ENCODE data around the gene IL6ST.
A peak's percentile ranks its signal among the peaks of the same experiment; 100 is the strongest.
"Not testable (repeated sequence)": the region's sequence is repeated elsewhere in the genome, so short reads cannot be mapped to it uniquely, and the experiment has no call there.

The IL6ST gene

DNA sequence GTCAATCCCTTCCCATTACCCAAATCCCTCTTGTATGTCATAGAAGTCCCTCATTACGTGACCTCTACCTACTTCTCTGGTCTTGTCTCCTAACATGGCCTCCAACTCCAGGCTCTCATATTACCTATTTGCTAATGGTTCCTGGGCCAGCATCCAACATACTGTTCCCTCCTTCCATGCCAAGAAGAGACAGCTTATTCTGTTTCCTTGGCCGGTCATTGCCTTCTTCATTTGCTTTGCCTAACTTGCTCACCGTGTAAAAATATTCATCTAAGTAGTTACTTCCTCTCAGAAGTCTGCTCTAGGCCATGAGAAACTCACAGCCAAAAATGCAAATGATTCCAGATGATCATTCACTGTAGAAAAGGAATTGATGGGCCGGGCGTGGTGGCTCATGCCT, 8.9 kb upstream of the IL6ST start:
- DNase-seq, result no peak

DNA sequence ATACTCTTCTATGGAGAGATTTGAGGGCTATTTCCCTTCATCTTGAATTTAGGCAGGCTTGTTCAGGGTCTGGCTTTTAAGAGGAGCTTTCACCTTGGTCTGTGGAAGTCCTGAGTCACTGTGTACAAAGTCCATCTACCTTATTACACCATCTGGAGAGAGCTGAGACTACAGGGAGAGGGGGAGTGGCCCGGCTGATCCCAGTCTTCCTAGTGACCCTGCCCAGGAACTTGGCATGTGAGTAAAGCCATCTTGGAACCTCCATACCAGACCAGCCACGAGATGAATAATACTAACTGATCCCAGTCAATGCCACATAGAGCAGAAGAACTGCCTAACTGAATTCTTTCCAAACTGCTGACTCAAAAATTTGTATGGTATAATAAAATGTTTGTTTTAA, 8.4 kb upstream of the IL6ST start:
- no peak for DNase-seq

DNA sequence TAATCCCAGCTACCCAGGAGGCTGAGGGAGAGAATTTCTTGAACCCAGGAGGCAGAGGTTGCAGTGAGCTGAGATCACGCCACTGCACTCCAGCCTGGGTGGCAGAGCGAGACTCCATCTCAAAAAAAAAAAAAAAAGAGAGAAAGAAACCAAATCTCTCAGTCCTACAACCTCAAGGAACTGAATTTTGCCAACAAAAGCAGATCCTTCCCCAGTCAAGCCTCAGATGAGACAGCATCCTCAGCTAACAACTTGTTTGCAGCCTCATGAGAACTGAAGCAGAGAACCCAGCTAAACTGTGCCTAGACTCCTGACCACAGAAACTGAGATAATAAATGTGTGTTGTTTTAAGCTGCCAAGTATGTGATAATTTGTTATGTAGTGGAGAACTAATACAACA, 7.5 kb upstream of the IL6ST start:
- DNase-seq, result no peak

DNA sequence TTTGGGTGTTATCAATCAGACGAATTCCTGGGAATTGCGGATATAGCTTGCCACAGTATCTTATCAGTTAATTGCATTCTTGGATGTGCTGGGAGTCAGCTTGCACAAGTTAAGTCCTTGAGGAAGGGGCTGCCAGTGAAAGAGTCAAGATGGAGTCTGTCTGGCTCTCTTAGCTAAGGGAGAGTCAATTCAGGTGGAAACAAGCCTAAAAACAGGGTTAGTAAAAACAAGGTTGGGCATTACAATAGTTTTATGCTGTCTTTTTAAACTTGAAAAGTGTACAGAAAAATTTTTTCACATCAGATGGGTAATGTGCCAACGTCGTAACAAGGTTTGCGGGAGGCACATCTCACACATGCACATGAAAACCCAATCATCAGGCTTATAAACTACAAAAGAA, 5.5 kb upstream of the IL6ST start:
- DNase-seq, result not testable (repeated sequence)

DNA sequence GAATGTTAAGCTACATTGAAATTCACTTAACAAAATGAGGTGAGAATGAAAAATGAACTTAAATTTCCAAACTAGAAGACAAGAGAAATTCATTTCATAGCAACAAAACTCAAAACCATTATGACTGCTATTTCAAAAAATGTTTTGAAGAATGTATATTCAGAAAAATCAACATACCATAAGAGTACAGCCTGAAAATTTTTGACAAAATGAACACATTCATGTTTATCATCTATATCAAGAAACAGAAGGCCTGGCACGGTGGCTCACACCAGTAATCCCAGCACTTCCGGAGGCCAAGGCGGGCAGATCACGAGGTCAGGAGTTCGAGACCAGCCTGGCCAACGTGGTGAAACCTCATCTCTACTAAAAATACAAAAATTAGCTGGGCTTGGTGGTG, 4.2 kb upstream of the IL6ST start:
- DNase-seq, result no peak

DNA sequence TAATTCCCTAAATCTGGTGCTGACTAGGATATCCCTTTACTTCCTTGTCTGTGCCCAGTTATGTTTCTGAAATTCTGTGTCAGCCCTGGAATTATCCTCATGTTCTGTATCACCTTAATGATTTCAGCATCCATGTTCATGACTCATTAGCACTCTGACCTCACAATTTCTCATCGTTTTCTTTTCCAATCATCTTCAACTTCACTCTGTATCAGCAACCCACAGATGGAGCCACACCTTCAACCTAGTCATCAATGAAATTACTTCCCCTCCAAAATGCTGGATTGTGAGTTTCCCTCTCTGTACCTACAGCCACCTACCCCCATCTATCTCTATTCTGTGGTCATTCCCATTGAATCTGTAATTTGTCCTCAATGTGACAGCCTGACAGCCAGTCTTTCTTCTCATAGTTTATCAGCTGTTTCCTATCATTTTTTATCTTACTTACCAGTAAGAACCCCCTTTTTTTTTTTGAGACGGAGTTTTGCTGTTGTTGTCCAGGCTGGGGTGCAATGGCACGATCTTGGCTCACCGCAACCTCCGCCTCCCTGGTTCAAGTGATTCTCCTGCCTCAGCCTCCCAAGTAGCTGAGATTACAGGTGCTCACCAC, 3.1 kb upstream of the IL6ST start:
- DNase-seq, result no peak

DNA sequence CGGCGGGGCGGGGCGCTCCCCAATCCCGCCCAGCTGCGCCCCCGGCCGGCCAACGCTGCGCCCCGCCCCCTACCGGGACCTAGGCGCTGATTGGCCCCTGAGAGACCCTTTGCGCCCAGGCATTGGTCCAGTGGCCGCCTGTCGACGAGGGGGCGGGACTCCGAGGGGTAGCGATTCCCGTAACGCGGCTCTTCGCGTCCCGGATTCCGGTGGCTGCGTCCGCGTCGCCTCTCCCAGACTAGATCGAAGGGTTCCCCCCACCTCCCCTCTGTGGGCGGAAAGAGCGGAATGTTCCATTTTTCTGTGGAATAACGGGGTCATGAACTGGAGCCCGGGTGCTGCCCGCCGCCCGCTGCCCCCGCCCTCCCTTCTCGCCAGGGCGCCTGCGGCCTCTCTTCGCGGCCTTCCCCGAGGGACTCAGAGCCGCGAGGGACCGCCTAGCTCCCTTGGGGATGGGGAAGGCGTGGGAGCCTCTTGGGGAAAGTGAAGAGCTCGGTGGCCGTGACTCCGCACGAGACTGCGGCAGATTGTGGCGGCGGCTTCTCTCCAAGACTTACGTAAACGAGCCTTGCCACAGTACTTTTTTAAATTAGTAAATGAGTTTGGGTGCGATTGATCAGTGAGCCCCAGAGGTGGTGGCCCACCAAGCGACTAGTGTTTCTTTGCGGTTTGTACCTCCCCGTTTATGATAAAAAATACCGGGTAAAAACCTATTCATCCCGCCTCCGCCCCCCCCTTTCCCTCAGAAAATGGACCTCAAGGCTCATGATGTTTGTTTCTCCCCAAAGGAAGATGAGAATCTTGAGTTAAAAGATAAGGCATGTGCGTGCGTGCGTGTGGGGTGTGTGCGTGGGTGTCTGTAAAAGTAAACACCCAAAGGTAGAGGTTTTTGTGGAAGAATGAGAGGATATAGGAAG, 493 bp upstream of the IL6ST start:
- DNase-seq, result peak; percentile 85 to 97 (median 89)

DNA sequence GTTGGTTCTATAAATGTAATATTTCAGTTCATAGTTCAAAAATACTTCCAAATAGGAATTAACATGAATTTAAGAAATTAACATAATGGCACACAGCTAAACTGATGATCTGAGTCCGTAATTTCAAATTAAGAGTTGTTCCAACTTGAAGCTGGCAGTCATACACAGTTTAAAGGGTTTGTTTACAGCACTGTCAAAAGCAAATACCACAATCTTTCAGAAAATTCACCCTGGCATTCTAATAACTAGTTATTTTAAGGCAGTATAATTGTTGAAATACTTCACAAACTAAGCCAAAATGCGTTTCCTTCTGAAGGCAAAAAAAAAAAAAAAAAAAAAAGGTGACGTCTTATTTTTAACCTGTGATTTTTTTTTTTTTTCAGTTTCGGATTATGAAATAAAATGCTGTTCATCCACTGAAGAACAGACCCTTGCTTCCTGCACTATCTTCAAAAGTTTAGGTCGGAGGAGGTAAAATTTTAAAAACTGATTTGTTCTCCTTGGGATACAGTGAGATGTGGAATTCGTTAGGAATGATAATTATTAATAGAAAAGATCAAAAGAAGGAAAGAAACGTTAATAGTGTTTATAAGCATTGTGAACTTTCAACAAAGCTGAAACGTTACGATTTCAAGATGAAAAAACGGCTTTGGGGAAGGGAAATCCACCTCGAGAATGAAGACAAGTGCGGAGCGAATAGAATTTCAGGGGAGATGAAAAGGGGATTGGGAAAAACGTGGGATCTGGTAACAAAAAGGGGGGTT, 850 bp downstream of the IL6ST start:
- DNase-seq, result no peak

DNA sequence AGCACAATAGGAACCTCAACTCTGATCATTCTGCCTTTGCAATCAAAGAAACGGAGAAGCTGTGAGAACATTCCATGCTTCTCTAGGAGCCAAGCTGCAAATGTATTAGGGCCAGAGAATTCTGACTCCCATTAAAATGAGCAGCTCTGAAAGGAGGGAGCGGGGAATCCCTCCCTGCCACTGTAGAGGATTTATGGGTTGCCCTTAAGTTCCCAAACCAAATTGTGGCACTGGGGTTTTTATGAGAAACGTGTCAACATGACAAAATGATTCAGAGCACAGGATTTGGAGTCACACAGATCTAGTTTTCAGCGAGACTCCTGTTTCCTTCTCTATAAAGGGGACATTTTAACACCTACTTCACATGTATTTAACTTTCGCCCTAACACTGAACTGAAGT, 1.8 kb downstream of the IL6ST start:
- no peak for DNase-seq

DNA sequence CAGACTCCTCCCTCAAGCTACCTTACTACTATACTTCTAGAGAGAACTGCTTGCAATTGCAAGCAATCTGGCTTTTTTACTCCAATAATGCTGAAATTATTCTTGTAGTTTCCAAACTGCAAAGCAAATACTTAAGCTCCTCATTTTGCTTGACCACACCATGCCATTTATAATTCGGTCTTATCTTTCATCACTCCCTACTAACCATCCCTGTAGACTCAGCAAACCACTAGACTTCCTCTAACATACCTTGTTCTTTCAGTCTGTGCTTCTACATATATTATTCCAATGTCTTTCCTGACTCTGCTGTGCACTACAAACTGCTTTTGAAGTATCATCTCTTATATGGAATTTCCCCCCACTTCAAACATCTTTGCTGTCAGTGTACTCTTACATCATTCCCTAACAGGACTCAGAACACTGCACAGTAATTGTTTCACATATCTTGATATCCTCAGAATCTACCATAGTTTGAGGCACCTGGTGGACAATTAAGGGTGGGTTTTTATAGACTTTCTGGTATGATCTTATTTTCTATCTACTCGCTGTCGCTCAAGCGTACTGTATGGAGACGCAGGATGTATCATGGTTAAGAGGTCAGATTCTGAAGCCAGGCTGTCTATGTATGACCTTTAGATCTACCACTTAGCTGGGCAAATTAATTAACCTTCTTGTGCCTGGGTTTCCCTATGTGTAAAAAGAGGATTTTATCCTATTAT, 2.8 kb downstream of the IL6ST start:
- DNase-seq, result no peak

DNA sequence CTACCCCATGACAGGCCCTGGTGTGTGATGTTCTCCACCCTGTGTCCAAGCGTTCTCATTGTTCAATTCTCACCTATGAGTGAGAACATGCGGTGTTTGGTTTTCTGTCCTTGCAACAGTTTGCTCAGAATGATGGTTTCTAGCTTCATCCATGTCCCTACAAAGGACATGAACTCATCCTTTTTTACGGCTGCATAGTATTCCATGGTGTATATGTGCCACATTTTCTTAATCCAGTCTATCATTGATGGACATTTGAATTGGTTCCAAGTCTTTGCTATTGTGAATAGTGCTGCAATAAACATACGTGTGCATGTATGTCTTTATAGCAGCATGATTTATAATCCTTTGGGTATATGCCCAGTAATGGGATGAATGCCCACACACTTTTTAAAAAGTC, 3.9 kb downstream of the IL6ST start:
- DNase-seq, result not testable (repeated sequence)

DNA sequence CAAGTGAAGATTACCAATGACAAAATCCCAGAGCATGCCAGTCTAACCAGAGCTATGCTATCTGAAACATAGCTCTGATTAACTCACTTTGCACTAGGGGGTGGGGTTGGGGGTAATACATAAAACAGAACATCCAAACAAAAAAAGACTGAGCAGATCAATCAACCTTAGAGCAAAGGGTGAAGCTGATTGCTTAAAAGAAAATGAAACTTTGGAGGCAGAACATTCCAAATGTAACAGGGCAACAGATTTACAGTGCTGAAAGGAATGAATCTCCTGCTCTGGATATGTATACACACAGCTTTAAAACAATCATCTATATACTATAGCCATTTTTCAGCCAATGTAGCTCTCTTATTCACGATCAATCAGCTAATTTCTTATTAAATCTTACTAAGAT, 4.9 kb downstream of the IL6ST start:
- DNase-seq, result no peak

DNA sequence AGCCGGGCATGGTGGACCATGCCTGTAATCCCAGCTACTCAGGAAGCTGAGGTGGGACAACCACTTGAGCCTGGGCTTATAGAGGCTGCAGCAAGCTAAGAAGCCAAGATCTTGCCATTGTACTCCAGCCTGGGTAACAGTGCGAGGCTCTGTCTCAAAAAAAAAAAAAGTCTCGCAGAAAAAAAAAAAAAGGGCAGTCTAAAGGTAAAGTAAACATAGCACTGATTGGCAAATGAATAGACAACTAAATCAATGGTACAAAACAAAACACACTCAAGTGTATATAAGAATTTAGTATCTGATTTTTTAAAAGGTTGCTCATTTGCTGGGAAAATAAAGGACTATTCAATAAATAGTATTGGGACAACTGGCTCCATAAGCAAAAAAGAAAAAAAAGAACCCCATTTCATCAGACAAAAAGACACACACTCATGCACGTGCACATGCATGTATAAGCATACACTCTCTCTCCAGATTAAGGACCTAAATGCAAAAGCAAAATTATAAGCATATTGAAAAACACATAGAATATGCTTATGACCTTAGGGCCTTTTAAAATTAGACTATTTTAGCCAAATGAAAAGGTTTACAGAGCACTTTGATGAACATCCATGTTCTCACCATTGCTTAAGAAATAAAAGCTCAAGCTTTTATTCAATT, 5.7 kb downstream of the IL6ST start:
- DNase-seq, result no peak

DNA sequence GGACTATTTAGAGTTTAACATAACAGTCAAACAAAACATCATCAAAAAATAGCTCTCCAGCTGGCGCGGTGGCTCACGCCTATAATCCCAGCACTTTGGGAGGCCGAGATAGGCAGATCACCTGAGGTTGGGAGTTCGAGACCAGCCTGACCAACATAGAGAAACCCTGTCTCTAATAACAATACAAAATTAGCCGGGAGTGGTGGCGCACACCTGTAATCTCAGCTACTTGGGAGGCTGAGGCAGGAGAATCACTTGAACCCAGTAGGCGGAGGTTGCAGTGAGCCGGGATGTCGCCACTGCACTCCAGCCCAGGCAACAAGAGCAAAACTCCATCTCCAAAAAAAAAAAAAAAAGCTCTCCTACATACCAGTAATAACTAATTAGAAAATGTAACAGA, 6.3 kb downstream of the IL6ST start:
- not testable (repeated sequence) for DNase-seq

DNA sequence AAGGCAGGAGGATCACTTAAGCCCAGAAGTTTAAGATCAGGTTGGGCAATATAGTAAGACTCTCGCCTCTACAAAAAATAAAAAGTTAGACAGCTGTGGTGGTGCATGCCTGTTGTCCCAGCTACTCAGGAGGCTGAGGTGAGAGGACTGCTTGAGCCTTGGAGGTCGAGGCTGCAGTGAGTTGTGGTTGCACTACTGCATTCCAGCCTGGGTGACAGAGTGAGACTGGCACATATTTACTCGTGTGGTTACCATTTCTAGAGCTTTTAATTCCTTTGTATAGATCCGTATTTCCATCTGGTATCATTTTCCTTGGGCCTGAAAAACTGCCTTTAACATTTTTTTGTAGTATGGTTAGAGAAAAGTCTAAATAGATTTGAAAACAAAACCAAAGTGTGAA, 7.8 kb downstream of the IL6ST start:
- no peak for DNase-seq

DNA sequence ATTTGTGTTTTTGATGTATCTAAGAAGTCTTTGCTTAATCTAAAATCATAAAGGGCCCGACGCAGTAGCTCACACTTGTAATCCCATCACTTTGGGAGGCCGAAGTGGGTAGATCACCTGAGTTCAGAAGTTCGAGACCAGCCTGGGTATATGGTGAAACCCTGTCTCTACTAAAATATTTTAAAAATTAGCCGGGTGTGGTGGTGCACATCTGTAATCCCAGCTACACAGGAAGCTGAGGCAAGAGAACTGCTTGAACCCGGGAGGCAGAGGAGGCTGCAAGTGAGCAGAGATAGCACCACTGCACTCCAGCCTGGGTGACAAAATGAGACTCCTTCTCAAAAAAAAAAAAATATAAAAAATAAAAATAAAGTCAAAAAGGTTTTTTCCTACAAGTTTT, 9.6 kb downstream of the IL6ST start:
- DNase-seq, result no peak

DNA sequence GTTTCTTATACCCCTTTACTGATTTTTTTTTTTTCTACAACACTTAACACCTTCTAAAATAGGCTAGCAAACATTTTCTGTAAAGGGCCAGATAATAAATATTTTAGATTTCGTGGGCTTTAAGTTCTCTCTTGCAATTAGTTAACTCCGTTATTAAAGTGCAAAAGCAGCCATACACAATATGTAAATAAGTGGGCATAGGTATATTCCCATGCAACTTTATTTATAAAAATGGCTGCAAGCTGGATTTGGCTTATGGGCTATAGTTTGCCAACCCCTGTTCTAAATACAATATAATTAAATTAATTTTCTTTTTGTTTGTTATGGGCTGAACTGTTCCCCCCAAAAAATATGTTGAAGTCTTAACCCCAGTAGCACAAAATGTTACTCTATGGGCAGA, 10.8 kb downstream of the IL6ST start:
- no peak for DNase-seq

DNA sequence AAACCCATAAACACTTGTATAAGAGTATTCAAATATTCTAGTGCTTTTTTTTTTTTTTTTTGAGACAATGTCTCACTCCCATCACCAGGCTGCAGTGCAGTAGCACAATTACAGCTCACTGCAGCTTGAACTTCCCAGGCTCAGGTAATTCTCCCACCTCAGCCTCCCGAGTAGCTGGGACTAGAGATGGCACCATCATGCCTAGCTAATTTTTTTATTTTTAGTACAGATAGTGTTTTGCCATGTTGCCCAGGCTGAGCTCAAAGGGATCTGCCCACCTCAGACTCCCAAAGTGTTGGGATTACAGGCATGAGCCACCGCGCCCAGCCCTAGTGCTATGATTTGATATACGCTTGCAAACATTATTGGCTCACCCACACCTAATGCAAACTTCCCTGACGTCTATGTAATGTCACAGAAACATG, 11.8 kb downstream of the IL6ST start:
- no peak for DNase-seq

DNA sequence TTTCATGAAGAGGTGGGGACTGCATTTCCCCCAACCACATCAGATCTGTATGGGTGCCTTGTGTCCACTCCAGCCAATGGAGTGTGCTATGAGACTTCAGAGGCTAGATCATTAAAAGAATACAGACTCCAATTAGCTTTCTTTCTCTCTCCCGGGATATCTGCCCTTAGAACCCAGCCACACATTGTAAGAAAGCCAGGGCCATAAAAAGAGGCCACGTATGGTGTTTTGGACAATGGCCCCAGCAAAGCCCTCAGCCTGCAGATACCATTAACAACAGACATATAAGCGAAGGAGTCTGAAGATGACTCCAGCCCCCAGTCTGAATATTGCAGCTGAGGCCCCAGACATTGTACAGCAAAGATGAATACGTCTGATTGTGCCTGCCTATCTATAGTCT, 21.5 kb downstream of the IL6ST start:
- DNase-seq, result no peak

DNA sequence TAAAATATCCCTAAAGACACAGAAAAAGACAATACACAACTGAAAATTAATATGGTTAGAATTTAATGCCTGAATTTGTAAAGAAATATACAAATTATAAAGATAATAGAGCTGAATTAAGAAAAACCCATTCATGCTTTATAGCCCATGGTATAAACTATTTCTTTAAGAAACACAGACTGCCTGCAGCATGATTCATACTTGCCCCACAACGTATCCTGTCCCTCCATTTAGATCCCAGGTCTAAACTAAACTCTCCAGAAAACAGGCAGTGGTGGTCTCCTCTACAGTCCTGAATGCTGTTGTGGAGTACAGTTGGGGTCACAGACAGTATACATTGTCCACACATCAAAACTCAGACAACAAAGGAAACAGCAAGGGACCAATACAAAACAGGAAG, 24.8 kb downstream of the IL6ST start:
- DNase-seq, result no peak

DNA sequence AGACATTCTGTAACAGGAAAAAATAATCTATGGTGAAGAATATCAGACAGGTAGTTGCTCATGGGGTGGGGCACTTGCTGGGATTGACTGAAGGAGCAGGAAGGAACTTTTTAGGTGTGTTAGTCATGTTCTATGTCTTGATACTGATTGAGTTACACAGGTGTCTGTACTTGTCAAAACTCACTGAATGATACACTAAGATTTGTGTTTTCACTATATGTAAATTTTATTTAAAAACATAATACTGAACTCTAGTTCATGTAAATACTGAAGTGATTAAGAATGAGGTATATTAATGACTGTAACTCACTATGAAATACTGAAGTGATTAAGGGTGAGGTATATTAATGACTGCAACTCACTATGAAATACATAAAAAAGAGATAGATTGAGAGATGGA, 28.5 kb downstream of the IL6ST start:
- no peak for DNase-seq

DNA sequence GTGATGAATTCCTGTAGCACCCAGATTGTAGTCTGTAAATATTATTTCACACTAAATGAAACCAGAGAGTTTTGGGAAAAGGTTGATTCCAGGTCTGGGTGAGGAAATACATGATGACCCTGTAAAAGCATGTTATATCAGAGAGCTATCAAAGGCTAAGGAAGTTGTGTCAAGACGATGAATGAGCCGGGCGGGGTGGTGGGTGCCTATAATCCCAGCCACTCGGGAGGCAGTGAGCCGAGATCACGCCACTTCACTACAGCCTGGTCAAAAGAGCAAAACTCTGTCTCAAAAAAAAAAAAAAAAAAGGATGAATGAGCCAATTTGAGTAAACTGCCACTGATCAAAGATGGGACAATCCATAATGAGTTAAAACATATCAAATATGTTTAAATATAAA, 29.2 kb downstream of the IL6ST start:
- DNase-seq, result no peak

DNA sequence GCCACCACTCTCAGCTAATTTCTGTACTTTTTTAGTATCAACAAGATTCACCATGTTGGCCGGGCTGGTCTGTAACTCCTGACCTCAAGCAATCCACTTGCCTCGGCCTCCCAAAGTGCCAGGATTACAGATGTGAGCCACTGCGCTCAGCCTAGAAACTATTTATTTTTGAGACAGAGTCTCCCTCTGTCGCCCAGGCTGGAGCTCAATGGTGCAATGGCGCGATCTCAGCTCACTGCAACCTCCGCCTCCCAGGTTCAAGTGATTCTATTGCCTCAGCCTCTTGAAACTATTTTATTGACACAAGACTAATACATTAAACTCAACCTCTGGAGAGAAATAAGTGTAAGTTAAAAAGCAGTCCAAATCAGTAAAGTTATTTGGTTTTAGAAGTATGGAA, 34.0 kb downstream of the IL6ST start:
- DNase-seq, result no peak
